GM19193 (cell line): ENCODE measurements around the gene GALNT5.

Source experiments
- POLR2A ChIP-seq: IDR thresholded peaks from 4 replicates; pipeline ENCODE4 v1.6.1; 2011; ENCODE audit not compliant: insufficient read depth, insufficient read length; ENCODE audit errors: extremely low read depth

Gene GALNT5

GRCh38 chr2:157245846-157246764 is 11.4 kb upstream of the GALNT5 start:
- no peak for TF ChIP-seq POLR2A

DNA sequence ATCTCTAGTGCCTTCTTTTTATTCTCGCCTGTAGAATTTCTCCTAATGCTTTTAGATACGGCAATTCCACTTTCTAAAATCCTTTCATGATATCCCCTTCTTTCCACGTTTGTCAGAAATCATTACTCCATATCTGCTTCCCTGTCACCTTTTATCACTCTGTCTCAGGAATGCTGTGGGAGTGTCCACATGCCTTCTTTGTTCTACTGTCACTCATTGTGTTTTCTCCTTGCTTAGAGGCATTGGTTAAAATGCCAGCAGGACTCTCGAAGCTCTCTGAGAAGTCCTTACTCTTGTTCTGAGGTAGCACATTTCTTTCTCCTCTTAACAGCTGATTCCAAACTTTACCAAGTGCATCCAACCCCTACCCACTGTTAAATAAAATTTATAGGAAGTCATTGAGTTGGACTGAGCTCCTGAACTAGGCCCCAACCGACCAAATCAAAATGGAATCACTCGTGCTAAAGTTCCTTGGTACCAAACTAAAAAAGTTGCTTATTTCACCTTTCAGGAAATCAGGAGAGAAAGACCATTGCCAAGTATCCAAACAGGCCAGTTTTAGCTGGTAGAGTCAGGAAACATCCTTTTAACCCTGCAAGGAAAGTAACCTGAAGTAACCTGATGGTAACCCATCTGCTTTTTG is 10.6 kb upstream of the GALNT5 start:
- no peak for TF ChIP-seq POLR2A

DNA sequence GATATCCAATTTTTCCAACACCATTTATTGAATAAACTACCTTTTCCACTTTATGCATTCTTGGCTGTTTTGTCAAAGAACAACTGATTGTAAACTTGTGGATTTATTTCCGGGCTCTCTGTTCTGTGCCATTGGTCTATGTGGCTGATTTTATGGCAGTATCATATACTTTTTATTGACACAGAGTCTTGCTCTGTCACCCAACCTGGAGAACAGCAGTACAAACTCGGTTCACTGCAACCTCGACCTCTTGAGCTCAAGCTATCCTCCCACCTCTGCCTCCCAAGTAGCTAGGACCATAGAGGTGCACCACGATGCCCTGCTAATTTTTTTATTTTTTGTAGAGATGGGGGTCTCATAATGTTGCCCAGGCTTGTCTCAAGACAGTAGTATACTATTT is 6.7 kb upstream of the GALNT5 start:
- no peak for TF ChIP-seq POLR2A

DNA sequence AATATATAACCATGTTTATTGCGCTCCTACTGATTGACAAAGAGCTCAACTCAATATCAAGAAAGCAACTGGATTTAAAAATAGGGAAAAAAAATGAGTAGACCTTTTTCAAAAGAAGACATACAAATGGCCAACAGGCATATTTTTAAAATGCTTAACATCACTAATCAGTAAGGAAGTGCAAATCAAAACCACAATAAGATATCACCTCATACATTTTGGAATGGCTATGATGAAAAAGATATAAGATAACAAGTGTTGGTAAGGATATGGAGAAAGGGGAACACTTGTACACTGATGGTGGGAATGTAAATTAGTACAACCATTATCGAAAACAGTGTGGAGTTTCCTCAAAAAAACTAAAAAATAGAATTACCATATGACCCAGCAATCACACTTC is 5.6 kb upstream of the GALNT5 start:
- no peak for TF ChIP-seq POLR2A

- TF ChIP-seq POLR2A = no peak
Measured at GRCh38 chr2:157252529-157252928, 5.0 kb upstream of the GALNT5 start.

DNA sequence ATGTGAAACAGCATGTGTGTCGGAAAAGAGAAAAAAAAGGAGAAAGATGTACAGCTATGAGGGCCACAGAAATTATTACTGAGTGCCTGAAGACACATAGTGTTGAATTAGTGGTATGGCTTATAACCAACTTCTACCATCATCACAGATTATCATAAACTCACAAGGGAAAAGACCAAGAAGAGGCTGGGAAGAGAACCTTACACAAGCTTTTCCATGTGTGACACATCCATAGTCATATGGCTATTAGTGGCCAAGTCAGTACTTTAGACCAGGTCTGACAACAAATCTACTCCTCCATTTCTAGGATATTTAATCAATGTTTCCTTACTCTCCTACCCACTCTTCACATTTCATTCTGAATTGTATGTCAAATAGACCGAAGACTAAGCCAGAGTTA is 3.5 kb upstream of the GALNT5 start:
- TF ChIP-seq POLR2A = no peak

- no peak for TF ChIP-seq POLR2A
Measured at GRCh38 chr2:157255746-157256145, 1.8 kb upstream of the GALNT5 start.

DNA sequence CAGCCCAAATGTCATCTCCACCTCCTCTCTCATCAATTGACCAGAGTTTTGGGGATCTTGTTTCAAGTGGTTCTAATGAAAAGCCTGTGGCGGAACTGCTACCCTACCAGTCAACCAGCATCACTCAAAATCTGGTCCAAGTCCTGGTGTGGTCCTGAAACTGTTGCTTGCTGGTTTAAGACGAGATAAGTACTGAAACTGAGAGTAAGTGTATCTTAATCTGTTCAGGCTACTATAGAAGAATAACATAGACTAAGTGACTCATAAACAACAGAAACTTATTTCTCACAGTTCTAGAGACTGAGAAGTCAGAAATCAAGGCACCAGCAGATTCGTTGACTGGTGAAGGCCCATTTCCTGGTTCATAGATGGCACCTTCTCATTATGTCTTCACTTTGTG is 879 bp upstream of the GALNT5 start:
- no peak for TF ChIP-seq POLR2A

- TF ChIP-seq POLR2A = no peak
Measured at GRCh38 chr2:157258520-157259326, 1.2 kb downstream of the GALNT5 start.

- TF ChIP-seq POLR2A = no peak
Measured at GRCh38 chr2:157259386-157259785, 1.9 kb downstream of the GALNT5 start.

GRCh38 chr2:157259960-157260359 is 2.5 kb downstream of the GALNT5 start:
- TF ChIP-seq POLR2A = no peak

DNA sequence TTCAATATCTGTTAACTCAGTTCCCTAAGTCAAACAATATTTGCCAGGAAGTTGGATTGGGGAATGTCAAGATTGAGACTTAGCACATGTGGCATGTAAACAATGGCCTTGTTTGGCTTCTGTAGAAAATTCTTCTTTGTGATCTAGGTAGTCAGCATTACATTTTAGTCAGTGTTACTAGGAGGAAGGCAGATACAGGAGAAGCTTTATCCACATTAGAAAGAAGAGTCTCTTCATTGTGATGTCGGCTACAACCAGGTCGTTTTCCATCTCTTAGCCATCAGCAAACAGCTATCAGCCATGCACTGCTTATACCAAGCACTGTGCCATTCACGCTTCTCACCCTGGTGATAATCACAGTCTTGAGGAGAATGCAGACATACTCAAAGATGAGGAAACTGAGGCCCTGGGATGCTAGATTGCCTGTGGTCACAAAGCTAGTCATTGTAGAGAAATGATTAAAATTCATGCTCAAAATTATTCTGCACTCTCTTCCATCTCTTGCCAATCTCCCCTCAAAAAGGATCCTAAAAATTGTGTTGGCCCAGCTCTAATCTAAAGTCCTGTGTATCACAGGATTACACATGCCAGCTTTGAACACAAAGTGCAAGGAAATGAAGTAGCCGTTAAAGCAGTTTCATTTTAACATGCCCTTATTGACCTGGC is 3.2 kb downstream of the GALNT5 start:
- no peak for TF ChIP-seq POLR2A

GRCh38 chr2:157261199-157261782 is 3.8 kb downstream of the GALNT5 start:
- no peak for TF ChIP-seq POLR2A

- no peak for TF ChIP-seq POLR2A
Measured at GRCh38 chr2:157262248-157262647, 4.7 kb downstream of the GALNT5 start.
